ENCODE data around the gene CELA3A.
"Not testable (repeated sequence)": the region's sequence is repeated elsewhere in the genome, so short reads cannot be mapped to it uniquely, and the experiment has no call there.

Gene CELA3A

GRCh38 chr1:22014575-22015206 is 13.2 kb downstream of the CELA3A start:
- not testable (repeated sequence) for DNase-seq (ENCODE audit: low read depth in 2 of 2, low spot score in 1 of 2)

GRCh38 chr1:22018583-22019559 is 17.4 kb downstream of the CELA3A start:
- DNase-seq (ENCODE audit: low read depth in 2 of 2, low spot score in 1 of 2) = peak in 1 of 2 donors; percentile 33

- DNase-seq (ENCODE audit: low read depth in 2 of 2, low spot score in 1 of 2) = no peak
These were observed 19.6 kb downstream of the CELA3A start for GRCh38 chr1:22021061-22021460.

GRCh38 chr1:22024485-22025367 is 23.3 kb downstream of the CELA3A start:
- peak in 1 of 2 donors; percentile 59 for DNase-seq (ENCODE audit: low read depth in 2 of 2, low spot score in 1 of 2)

- DNase-seq (ENCODE audit: low read depth in 2 of 2, low spot score in 1 of 2) = peak; percentile 75 to 81
These were observed 24.1 kb downstream of the CELA3A start for GRCh38 chr1:22025368-22026155.

GRCh38 chr1:22026924-22027289 is 25.4 kb downstream of the CELA3A start:
- no peak for DNase-seq (ENCODE audit: low read depth in 2 of 2, low spot score in 1 of 2)

GRCh38 chr1:22030057-22030456 is 28.6 kb downstream of the CELA3A start:
- DNase-seq (ENCODE audit: low read depth in 2 of 2, low spot score in 1 of 2) = no peak

- DNase-seq (ENCODE audit: low read depth in 2 of 2, low spot score in 1 of 2) = no peak
These were observed 29.0 kb downstream of the CELA3A start for GRCh38 chr1:22030473-22030872.

GRCh38 chr1:22031214-22031962 is 29.9 kb downstream of the CELA3A start:
- DNase-seq (ENCODE audit: low read depth in 2 of 2, low spot score in 1 of 2) = no peak

GRCh38 chr1:22034834-22035233 is 33.4 kb downstream of the CELA3A start:
- not testable (repeated sequence) for DNase-seq (ENCODE audit: low read depth in 2 of 2, low spot score in 1 of 2)

GRCh38 chr1:22037520-22037919 is 36.1 kb downstream of the CELA3A start:
- no peak for DNase-seq (ENCODE audit: low read depth in 2 of 2, low spot score in 1 of 2)

- DNase-seq (ENCODE audit: low read depth in 2 of 2, low spot score in 1 of 2) = no peak
These were observed 36.6 kb downstream of the CELA3A start for GRCh38 chr1:22038036-22038435.

GRCh38 chr1:22039594-22040285 is 38.3 kb downstream of the CELA3A start:
- peak; percentile 66 to 78 for DNase-seq (ENCODE audit: low read depth in 2 of 2, low spot score in 1 of 2)

GRCh38 chr1:22040286-22040623 is 38.8 kb downstream of the CELA3A start:
- no peak for DNase-seq (ENCODE audit: low read depth in 2 of 2, low spot score in 1 of 2)

GRCh38 chr1:22041505-22041904 is 40.0 kb downstream of the CELA3A start:
- DNase-seq (ENCODE audit: low read depth in 2 of 2, low spot score in 1 of 2) = no peak

GRCh38 chr1:22043198-22043769 is 41.8 kb downstream of the CELA3A start:
- no peak for DNase-seq (ENCODE audit: low read depth in 2 of 2, low spot score in 1 of 2)

GRCh38 chr1:22044690-22045420 is 43.4 kb downstream of the CELA3A start:
- DNase-seq (ENCODE audit: low read depth in 2 of 2, low spot score in 1 of 2) = no peak

- DNase-seq (ENCODE audit: low read depth in 2 of 2, low spot score in 1 of 2) = no peak
These were observed 44.3 kb downstream of the CELA3A start for GRCh38 chr1:22045604-22046228.
